GM10266 (cell line): Measurements from ENCODE around the gene F8.

ENCODE experiments used
- DNase-seq: peaks from one replicate; pipeline ENCODE4 v3.0.0; 2012; ENCODE audit errors: extremely low spot score
- CTCF ChIP-seq: IDR thresholded peaks from 2 replicates; pipeline ENCODE4 v1.5.1; 2012; ENCODE audit warnings: mild to moderate bottlenecking, low read depth; ENCODE audit not compliant: control insufficient read depth, insufficient read depth; ENCODE audit errors: missing control alignments

Gene F8

GRCh38 chrX:154802947-154803346 lies 219.6 kb downstream of the F8 start:
- TF ChIP-seq CTCF = no peak
- no peak for DNase-seq

- TF ChIP-seq CTCF = no peak
- no peak for DNase-seq
These were observed 221.9 kb downstream of the F8 start for GRCh38 chrX:154800478-154801210.

- no peak for TF ChIP-seq CTCF
- no peak for DNase-seq
These were observed 222.8 kb downstream of the F8 start for GRCh38 chrX:154799556-154800348.

GRCh38 chrX:154797006-154797405 lies 225.5 kb downstream of the F8 start:
- no peak for TF ChIP-seq CTCF
- no peak for DNase-seq

- no peak for TF ChIP-seq CTCF
- no peak for DNase-seq
These were observed 227.5 kb downstream of the F8 start for GRCh38 chrX:154795016-154795415.

- DNase-seq = no peak
These were observed 229.3 kb downstream of the F8 start for GRCh38 chrX:154793084-154793795.

More at GRCh38 chrX:154793084-154793795, 229.3 kb downstream of the F8 start:
- no peak for TF ChIP-seq CTCF
